CD4-positive, alpha-beta T cell (primary cell): ENCODE data around the gene CCNQ. TPM values are rescaled to one million over a fixed set of nuclear protein-coding genes. Genes with fewer than 3 reads are reported as not detected.
A peak's percentile ranks its signal among the peaks of the same experiment; 100 is the strongest.

Source experiments
- ATAC-seq: fragments of 200-7000 bp; cut with Tn5 transposase; one replicate; pipeline ENCODE4 v1.10.0; 2022; ENCODE audit warnings: mild to moderate bottlenecking; ENCODE audit not compliant: poor library complexity
- CTCF ChIA-PET: fragments of 350-600 bp; sonication (Branson Sonifier 250); formaldehyde crosslinking; loops from one replicate; lab custom pipeline; 2021; ENCODE audit warnings: antibody characterized with exemption, inconsistent platforms; lab: Charles Lee
- POLR2A ChIA-PET: fragments of 350-600 bp; sonication (Branson Sonifier 250); formaldehyde crosslinking; loops from one replicate; lab custom pipeline; 2021; ENCODE audit warnings: antibody characterized with exemption, inconsistent platforms; lab: Charles Lee
- DNase-seq, 14 experiments: peaks; one replicate each; pipeline ENCODE4 v3.0.0-alpha.2; 2013 to 2020; ENCODE audit warnings: mixed read lengths in 2 of 14
- H3K27ac ChIP-seq, 2 donors: one replicate each; pipeline versions ENCODE4 v1.5.1 to v1.7.0; 2013; ENCODE audit warnings: low read length in 2 of 2, low read depth in 1 of 2, mild to moderate bottlenecking in 1 of 2
- H3K27me3 ChIP-seq, 2 experiments: 1 replicate in 1 of 2; 2 replicates in 1 of 2; pipeline versions ENCODE4 v1.6.1 to v1.7.0; 2013; ENCODE audit warnings: low read length in 2 of 2, control low read depth in 1 of 2, mild to moderate bottlenecking in 1 of 2, moderate library complexity in 1 of 2; ENCODE audit not compliant: insufficient read depth in 2 of 2, control insufficient read depth in 1 of 2
- H3K36me3 ChIP-seq: one replicate; pipeline ENCODE4 v1.6.1; 2013; ENCODE audit warnings: low read length, control low read depth; ENCODE audit not compliant: insufficient read depth
- H3K4me1 ChIP-seq: one replicate; pipeline ENCODE4 v1.6.1; 2013; ENCODE audit warnings: low read length, control low read depth; ENCODE audit not compliant: insufficient read depth
- H3K4me3 ChIP-seq: one replicate; pipeline ENCODE4 v1.5.1; 2013; ENCODE audit warnings: mild to moderate bottlenecking, low read length, moderate library complexity
- H3K9me3 ChIP-seq, 2 experiments: 1 replicate in 1 of 2; 2 replicates in 1 of 2; pipeline versions ENCODE4 v1.6.1 to v1.7.0; 2013; ENCODE audit warnings: low read length in 2 of 2, mild to moderate bottlenecking in 2 of 2, control low read depth in 1 of 2, moderate library complexity in 1 of 2; ENCODE audit not compliant: control insufficient read depth in 1 of 2, insufficient read depth in 1 of 2
- H3K27ac Mint-ChIP-seq: one replicate; pipeline ENCODE4 v1.8.0; 2020; ENCODE audit warnings: mixed read lengths
- H3K27me3 Mint-ChIP-seq: one replicate; pipeline ENCODE4 v1.8.0; 2021; ENCODE audit warnings: mixed read lengths
- H3K36me3 Mint-ChIP-seq: one replicate; pipeline ENCODE4 v1.8.0; 2021; ENCODE audit warnings: low read depth, mixed read lengths
- H3K4me1 Mint-ChIP-seq: one replicate; pipeline ENCODE4 v1.8.0; 2021; ENCODE audit warnings: low read depth, mixed read lengths
- H3K4me3 Mint-ChIP-seq: one replicate; pipeline ENCODE4 v1.8.0; 2020; ENCODE audit warnings: mild to moderate bottlenecking, mixed read lengths
- H3K9me3 Mint-ChIP-seq: one replicate; pipeline ENCODE4 v1.8.0; 2020; ENCODE audit warnings: mixed read lengths
- intact Hi-C, 2 experiments: fragments of 100-400 bp; cut with DNase I in 1 of 2; cut with micrococcal nuclease in 1 of 2; formaldehyde crosslinking; loops; one replicate each; pipeline versions ENCODE4 v1.15.1 to v1.9.0; 2023 to 2025; cut with DNase I, micrococcal nuclease
- total RNA-seq, 174 experiments: library from RNA in 2 of 174; stranded (reverse) in 2 of 174; gene quantifications; one replicate each; pipeline ENCODE4 v1.2.3 and lab custom pipeline; 2021 to 2026
- TF ChIP-seq, protein P1 (sequence below): fragments of 200-600 bp; IDR thresholded peaks from one replicate; pipeline ENCODE4 v1.8.0; 2022; ENCODE audit warnings: antibody characterized with exemption, mild to moderate bottlenecking

The CCNQ gene
- total RNA-seq, 2 experiments from 2014 or later = 13.9 to 14.1 TPM

- Histone ChIP-seq H3K4me3 (peak overlapping the region; percentile 61), H3K9me3 (peaks cover 0 to 4% of the 10 kb centered on the region in 2 experiments), H3K36me3 (no peaks in the 10 kb centered on the region), H3K27ac (peak overlapping the region in 1 of 2 donors; percentile 22), H3K27me3 (no peaks in the 10 kb centered on the region), H3K4me1 (peaks cover 18% of the 10 kb centered on the region)
- peak overlapping the region; percentile 91 for H3K4me3 Mint-ChIP-seq
- intact Hi-C loops = loop anchor here (2.0 to 5.0 kb wide), 5 partner anchors 37 to 58 kb away; partner anchors contain the start of gene DUSP9 (in 1 of the 2)
- H3K27me3 Mint-ChIP-seq = no peaks in the 10 kb centered on the region
- peak overlapping the region; percentile 71 for H3K27ac Mint-ChIP-seq
- no peaks in the 10 kb centered on the region for H3K36me3 Mint-ChIP-seq
- no peaks in the 10 kb centered on the region for H3K9me3 Mint-ChIP-seq
- TF ChIP-seq, protein P1, sequence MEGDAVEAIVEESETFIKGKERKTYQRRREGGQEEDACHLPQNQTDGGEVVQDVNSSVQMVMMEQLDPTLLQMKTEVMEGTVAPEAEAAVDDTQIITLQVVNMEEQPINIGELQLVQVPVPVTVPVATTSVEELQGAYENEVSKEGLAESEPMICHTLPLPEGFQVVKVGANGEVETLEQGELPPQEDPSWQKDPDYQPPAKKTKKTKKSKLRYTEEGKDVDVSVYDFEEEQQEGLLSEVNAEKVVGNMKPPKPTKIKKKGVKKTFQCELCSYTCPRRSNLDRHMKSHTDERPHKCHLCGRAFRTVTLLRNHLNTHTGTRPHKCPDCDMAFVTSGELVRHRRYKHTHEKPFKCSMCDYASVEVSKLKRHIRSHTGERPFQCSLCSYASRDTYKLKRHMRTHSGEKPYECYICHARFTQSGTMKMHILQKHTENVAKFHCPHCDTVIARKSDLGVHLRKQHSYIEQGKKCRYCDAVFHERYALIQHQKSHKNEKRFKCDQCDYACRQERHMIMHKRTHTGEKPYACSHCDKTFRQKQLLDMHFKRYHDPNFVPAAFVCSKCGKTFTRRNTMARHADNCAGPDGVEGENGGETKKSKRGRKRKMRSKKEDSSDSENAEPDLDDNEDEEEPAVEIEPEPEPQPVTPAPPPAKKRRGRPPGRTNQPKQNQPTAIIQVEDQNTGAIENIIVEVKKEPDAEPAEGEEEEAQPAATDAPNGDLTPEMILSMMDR = peak; percentile 64
- H3K4me1 Mint-ChIP-seq = peaks cover 9% of the 10 kb centered on the region
- ChIA-PET CTCF (interaction anchor here (1.1 to 2.2 kb wide), 5 partner anchors 10 to 668 kb away, joined by 3 to 11 read pairs (median 4); partner anchors contain the start of gene CCNQ), POLR2A (interaction anchor here (0.7 to 1.6 kb wide), 5 partner anchors 11 to 668 kb away, joined by 3 to 6 read pairs (median 3); partner anchors contain the start of genes CCNQ and DUSP9)
- DNase-seq = peak; percentile 69 to 88 (median 72)
- peak; percentile 85 for ATAC-seq
Observed at GRCh38 chrX:153609917-153610835, 11.2 kb upstream of the CCNQ start.

GRCh38 chrX:153608806-153609205 is 9.9 kb upstream of the CCNQ start:
- Histone ChIP-seq H3K36me3 (no peaks in the 10 kb centered on the region), H3K27me3 (no peaks in the 10 kb centered on the region), H3K4me1 (peaks cover 14% of the 10 kb centered on the region), H3K9me3 (no peaks in the 10 kb centered on the region), H3K27ac (no peak overlapping the region), H3K4me3 (no peak overlapping the region)
- intact Hi-C loops = loop anchor here in 1 of 2 experiments (5.0 kb wide), 1 partner anchor 57 kb away; no protein-coding TSS in a partner anchor
- Mint-ChIP-seq H3K27ac (no peak overlapping the region), H3K4me1 (peaks cover 3% of the 10 kb centered on the region), H3K9me3 (no peaks in the 10 kb centered on the region), H3K36me3 (no peaks in the 10 kb centered on the region), H3K27me3 (no peaks in the 10 kb centered on the region), H3K4me3 (peak overlapping the region; percentile 83)
- ChIA-PET CTCF (interaction anchor here (1.1 to 2.2 kb wide), 3 partner anchors 9 to 667 kb away, joined by 4 to 11 read pairs (median 4); partner anchors contain the start of gene CCNQ), POLR2A (interaction anchor here (1.6 kb wide), 1 partner anchor 38 kb away, joined by 6 read pairs; the partner anchor contains the start of gene DUSP9)
- DNase-seq (no peak), ATAC-seq (no peak)
- TF ChIP-seq, protein P1 = no peak

DNA sequence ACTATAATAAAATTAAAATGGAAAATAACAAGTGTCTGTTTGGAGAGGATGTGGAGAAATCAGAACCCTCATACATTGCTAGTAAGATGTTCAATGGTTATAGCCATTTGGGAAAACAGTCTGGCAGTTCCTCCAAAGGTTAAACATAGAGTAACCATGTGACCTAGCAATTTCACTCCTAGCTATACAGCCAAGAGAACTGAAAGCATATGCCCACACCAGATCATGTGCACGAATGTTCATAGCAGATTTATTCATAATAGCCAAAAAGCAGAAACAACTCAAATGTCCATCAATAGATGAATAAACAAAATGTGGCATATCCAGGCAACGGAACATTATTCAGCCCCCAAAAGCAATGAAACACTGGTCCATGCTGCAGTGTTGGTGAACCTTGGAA is 9.4 kb upstream of the CCNQ start:
- Histone ChIP-seq H3K27me3 (no peaks in the 10 kb centered on the region), H3K9me3 (no peaks in the 10 kb centered on the region), H3K4me3 (no peak overlapping the region), H3K36me3 (no peaks in the 10 kb centered on the region), H3K4me1 (peaks cover 18% of the 10 kb centered on the region), H3K27ac (no peak overlapping the region)
- intact Hi-C loops = loop anchor here in 1 of 2 experiments (5.0 kb wide), 1 partner anchor 56 kb away; no protein-coding TSS in a partner anchor
- ATAC-seq (no peak), DNase-seq (no peak)
- no peaks in the 10 kb centered on the region for H3K36me3 Mint-ChIP-seq
- POLR2A ChIA-PET = no interaction called here
- H3K9me3 Mint-ChIP-seq = no peaks in the 10 kb centered on the region
- CTCF ChIA-PET = no interaction called here
- no peaks in the 10 kb centered on the region for H3K27me3 Mint-ChIP-seq
- peak overlapping the region; percentile 83 for H3K4me3 Mint-ChIP-seq
- H3K4me1 Mint-ChIP-seq = peaks cover 7% of the 10 kb centered on the region
- H3K27ac Mint-ChIP-seq = no peak overlapping the region
- TF ChIP-seq, protein P1 = no peak
